ENCODE data around the gene IL18R1. TPM values are rescaled to one million over a fixed set of nuclear protein-coding genes. Genes with fewer than 3 reads are reported as not detected.

The IL18R1 gene
- total RNA-seq, 1 donor = 4.0 TPM

- Histone ChIP-seq H3K4me1 (ENCODE audit: insufficient read depth, low read length) (no peaks in the 10 kb centered on the region), H3K79me2 (ENCODE audit: insufficient read depth, low read length) (no peaks in the 10 kb centered on the region), H3K27ac (ENCODE audit: low read depth, low read length) (no peak overlapping the region), H4K20me1 (ENCODE audit: insufficient read depth, low read length) (no peaks in the 10 kb centered on the region), H3K36me3 (ENCODE audit: insufficient read depth, low read length) (no peaks in the 10 kb centered on the region), H2AFZ (ENCODE audit: low read length) (no peak overlapping the region), H3K4me2 (ENCODE audit: insufficient read depth, low read length) (no peak overlapping the region), H3K27me3 (ENCODE audit: insufficient read depth, low read length) (peaks cover 19% of the 10 kb centered on the region), H3K4me3 (ENCODE audit: insufficient read depth, low read length) (no peak overlapping the region), H3K9me3 (ENCODE audit: low read depth, low read length) (no peaks in the 10 kb centered on the region)
- no peak for DNase-seq (ENCODE audit: insufficient read length, low spot score, missing footprints)
- TF ChIP-seq CTCF (IDR thresholded peaks at IDR 0.05; ENCODE audit: extremely low read depth, low read depth, low read length) = no peak
Observed at GRCh38 chr2:102344397-102344796, 11.2 kb upstream of the IL18R1 start.

- Histone ChIP-seq H3K27me3 (ENCODE audit: insufficient read depth, low read length) (peaks cover 19% of the 10 kb centered on the region), H3K36me3 (ENCODE audit: insufficient read depth, low read length) (no peaks in the 10 kb centered on the region), H3K79me2 (ENCODE audit: insufficient read depth, low read length) (no peaks in the 10 kb centered on the region), H4K20me1 (ENCODE audit: insufficient read depth, low read length) (no peaks in the 10 kb centered on the region), H3K4me2 (ENCODE audit: insufficient read depth, low read length) (no peak overlapping the region), H3K27ac (ENCODE audit: low read depth, low read length) (no peak overlapping the region), H3K9me3 (ENCODE audit: low read depth, low read length) (no peaks in the 10 kb centered on the region), H3K4me1 (ENCODE audit: insufficient read depth, low read length) (no peaks in the 10 kb centered on the region), H3K4me3 (ENCODE audit: insufficient read depth, low read length) (no peak overlapping the region), H2AFZ (ENCODE audit: low read length) (no peak overlapping the region)
- TF ChIP-seq CTCF (IDR thresholded peaks at IDR 0.05; ENCODE audit: extremely low read depth, low read depth, low read length) = no peak
- DNase-seq (ENCODE audit: insufficient read length, low spot score, missing footprints) = no peak
Observed at GRCh38 chr2:102345329-102345920, 10.2 kb upstream of the IL18R1 start.

GRCh38 chr2:102346381-102347130 lies 9.0 kb upstream of the IL18R1 start:
- no peaks in the 10 kb centered on the region for H3K79me2 ChIP-seq (ENCODE audit: insufficient read depth, low read length)
- H3K9me3 ChIP-seq (ENCODE audit: low read depth, low read length) = no peaks in the 10 kb centered on the region
- TF ChIP-seq CTCF (IDR thresholded peaks at IDR 0.05; ENCODE audit: extremely low read depth, low read depth, low read length) = no peak
- H3K4me3 ChIP-seq (ENCODE audit: insufficient read depth, low read length) = no peak overlapping the region
- no peak overlapping the region for H3K27ac ChIP-seq (ENCODE audit: low read depth, low read length)
- H3K4me1 ChIP-seq (ENCODE audit: insufficient read depth, low read length) = no peaks in the 10 kb centered on the region
- H2AFZ ChIP-seq (ENCODE audit: low read length) = no peak overlapping the region
- peaks cover 19% of the 10 kb centered on the region for H3K27me3 ChIP-seq (ENCODE audit: insufficient read depth, low read length)
- DNase-seq (ENCODE audit: insufficient read length, low spot score, missing footprints) = no peak
- H3K36me3 ChIP-seq (ENCODE audit: insufficient read depth, low read length) = no peaks in the 10 kb centered on the region
- H3K4me2 ChIP-seq (ENCODE audit: insufficient read depth, low read length) = no peak overlapping the region
- H4K20me1 ChIP-seq (ENCODE audit: insufficient read depth, low read length) = no peaks in the 10 kb centered on the region

GRCh38 chr2:102350137-102350793 lies 5.3 kb upstream of the IL18R1 start:
- Histone ChIP-seq H3K4me1 (ENCODE audit: insufficient read depth, low read length) (peaks cover 1% of the 10 kb centered on the region), H3K4me2 (ENCODE audit: insufficient read depth, low read length) (no peak overlapping the region), H4K20me1 (ENCODE audit: insufficient read depth, low read length) (no peaks in the 10 kb centered on the region), H2AFZ (ENCODE audit: low read length) (no peak overlapping the region), H3K4me3 (ENCODE audit: insufficient read depth, low read length) (no peak overlapping the region), H3K36me3 (ENCODE audit: insufficient read depth, low read length) (no peaks in the 10 kb centered on the region), H3K79me2 (ENCODE audit: insufficient read depth, low read length) (no peaks in the 10 kb centered on the region), H3K27me3 (ENCODE audit: insufficient read depth, low read length) (peaks cover 15% of the 10 kb centered on the region), H3K27ac (ENCODE audit: low read depth, low read length) (no peak overlapping the region), H3K9me3 (ENCODE audit: low read depth, low read length) (no peaks in the 10 kb centered on the region)
- no peak for DNase-seq (ENCODE audit: insufficient read length, low spot score, missing footprints)
- no peak for TF ChIP-seq CTCF (IDR thresholded peaks at IDR 0.05; ENCODE audit: extremely low read depth, low read depth, low read length)
